H1 (cell line): Measurements from ENCODE around the gene VAMP4. TPM values are rescaled to one million over a fixed set of nuclear protein-coding genes. Genes with fewer than 3 reads are reported as not detected.

ENCODE experiments used
- CTCF ChIA-PET: fragments of 300-600 bp; sonication (Branson Sonifier 250); formaldehyde crosslinking; loops from one replicate; lab custom pipeline; 2021; ENCODE audit not compliant: partially characterized antibody; lab: Charles Lee
- POLR2A ChIA-PET: fragments of 300-600 bp; sonication (Branson Sonifier 250); formaldehyde crosslinking; loops from one replicate; lab custom pipeline; 2021; ENCODE audit warnings: inconsistent platforms; ENCODE audit not compliant: partially characterized antibody; lab: Charles Lee
- DNase-seq, 2 experiments: peaks; one replicate each; pipeline versions ENCODE4 v3.0.0 to v3.0.0-alpha.2; 2010 to 2022; ENCODE audit warnings: low spot score in 2 of 2, low read depth in 1 of 2, mixed read lengths in 1 of 2
- FAIRE-seq: peaks from 2 replicates; lab custom pipeline; 2011; peaks lifted over from hg19 to GRCh38; lab: Jason Lieb, UNC
- H2AFZ ChIP-seq: 2 replicates; pipeline ENCODE4 v1.8.1; 2012; ENCODE audit warnings: low read length, inconsistent platforms
- H2AK5ac ChIP-seq: 2 replicates; pipeline ENCODE4 v1.6.1; 2013; ENCODE audit warnings: low read depth, low read length
- H2BK120ac ChIP-seq: replicated peaks from 2 replicates; pipeline ENCODE3; 2013; ENCODE audit warnings: low read depth, low read length, inconsistent platforms
- H2BK12ac ChIP-seq: 2 replicates; pipeline ENCODE4 v1.6.1; 2013; ENCODE audit warnings: low read depth, low read length
- H2BK15ac ChIP-seq: 2 replicates; pipeline ENCODE4 v1.6.1; 2013; ENCODE audit warnings: low read length
- H2BK20ac ChIP-seq: 2 replicates; pipeline ENCODE4 v1.6.1; 2013; ENCODE audit warnings: low read length
- H2BK5ac ChIP-seq: 2 replicates; pipeline ENCODE4 v1.6.1; 2013; ENCODE audit warnings: low read depth, low read length
- H3K14ac ChIP-seq: 2 replicates; pipeline ENCODE4 v1.6.1; 2013; ENCODE audit warnings: inconsistent platforms; ENCODE audit not compliant: insufficient read length
- H3K18ac ChIP-seq: 2 replicates; pipeline ENCODE4 v1.6.1; 2013; ENCODE audit warnings: low read length; ENCODE audit errors: extremely low read depth
- H3K23ac ChIP-seq: 2 replicates; pipeline ENCODE4 v1.6.1; 2013; ENCODE audit warnings: inconsistent platforms; ENCODE audit not compliant: insufficient read length
- H3K23me2 ChIP-seq: 2 replicates; pipeline ENCODE4 v1.6.1; 2013; ENCODE audit warnings: low read depth, low read length
- H3K27ac ChIP-seq: 2 replicates; pipeline ENCODE4 v1.6.1; 2011; ENCODE audit warnings: low read depth, low read length, inconsistent platforms
- H3K27me3 ChIP-seq, 4 experiments: replicated peaks in 1 of 4; 1 replicate in 1 of 4; 2 replicates in 3 of 4; pipeline versions ENCODE4 v1.6.1 to v1.8.1; 2011 to 2013; ENCODE audit warnings: low read length in 3 of 4, mild to moderate bottlenecking in 3 of 4, inconsistent platforms in 2 of 4, mixed read lengths in 2 of 4, moderate library complexity in 1 of 4; ENCODE audit not compliant: control insufficient read depth in 3 of 4, insufficient read depth in 3 of 4; ENCODE audit errors: extremely low read depth in 1 of 4
- H3K36me3 ChIP-seq, 4 experiments: 2 replicates each; pipeline versions ENCODE4 v1.6.1 to v1.8.1; 2011 to 2013; ENCODE audit warnings: mild to moderate bottlenecking in 4 of 4, low read length in 3 of 4, moderate library complexity in 2 of 4, control low read depth in 1 of 4, inconsistent platforms in 1 of 4; ENCODE audit not compliant: insufficient read depth in 4 of 4, control insufficient read depth in 2 of 4
- H3K4ac ChIP-seq: replicated peaks from 2 replicates; pipeline ENCODE3; 2013; ENCODE audit warnings: low read length, low read depth, mixed read lengths, inconsistent platforms; ENCODE audit not compliant: insufficient read length
- H3K4me1 ChIP-seq, 4 experiments: replicated peaks in 1 of 4; 1 replicate in 1 of 4; 2 replicates in 3 of 4; pipeline versions ENCODE4 v1.6.1 to v1.8.1; 2011 to 2013; ENCODE audit warnings: low read length in 3 of 4, inconsistent platforms in 2 of 4, mixed read lengths in 1 of 4; ENCODE audit not compliant: insufficient read depth in 4 of 4, control insufficient read depth in 3 of 4
- H3K4me2 ChIP-seq, 2 experiments: 2 replicates each; pipeline versions ENCODE4 v1.6.1 to v1.8.1; 2011 to 2013; ENCODE audit warnings: low read depth in 2 of 2, low read length in 2 of 2, control low read depth in 1 of 2, inconsistent platforms in 1 of 2, mild to moderate bottlenecking in 1 of 2; ENCODE audit not compliant: insufficient read depth in 1 of 2
- H3K4me3 ChIP-seq, 4 experiments: fragments of 200-600, 300-600 bp in 1 of 4; sonication (generic), shearing (Covaris generic), sonication (Bioruptor Twin) in 1 of 4; 2 replicates each; pipeline versions ENCODE4 v1.5.1 to v1.8.1; 2011 to 2016; ENCODE audit warnings: low read length in 4 of 4, low read depth in 3 of 4, control low read depth in 2 of 4, inconsistent platforms in 2 of 4, mild to moderate bottlenecking in 2 of 4, mixed read lengths in 1 of 4, moderate library complexity in 1 of 4; ENCODE audit not compliant: insufficient read depth in 2 of 4; ENCODE audit errors: extremely low read depth in 1 of 4
- H3K56ac ChIP-seq: replicated peaks from 2 replicates; pipeline ENCODE3; 2013; ENCODE audit warnings: low read depth, mild to moderate bottlenecking, mixed read lengths, low read length, inconsistent platforms; ENCODE audit not compliant: insufficient read length
- H3K79me1 ChIP-seq: 2 replicates; pipeline ENCODE4 v1.6.1; 2013; ENCODE audit warnings: low read depth, low read length, control low read depth
- H3K79me2 ChIP-seq, 2 experiments: 2 replicates each; pipeline versions ENCODE4 v1.6.1 to v1.8.1; 2012 to 2013; ENCODE audit warnings: low read length in 2 of 2, mild to moderate bottlenecking in 2 of 2, inconsistent platforms in 1 of 2; ENCODE audit not compliant: insufficient read depth in 2 of 2, control insufficient read depth in 1 of 2
- H3K9ac ChIP-seq, 4 experiments: replicated peaks in 1 of 4; 1 replicate in 1 of 4; 2 replicates in 3 of 4; pipeline versions ENCODE4 v1.6.1 to v1.8.1; 2011 to 2013; ENCODE audit warnings: low read depth in 3 of 4, low read length in 3 of 4, control low read depth in 2 of 4, mild to moderate bottlenecking in 2 of 4, moderate library complexity in 2 of 4, inconsistent platforms in 1 of 4; ENCODE audit errors: extremely low read depth in 1 of 4
- H3K9me3 ChIP-seq, 2 experiments: 2 replicates each; pipeline versions ENCODE4 v1.6.1 to v1.8.1; 2012 to 2013; ENCODE audit warnings: mild to moderate bottlenecking in 2 of 2, moderate library complexity in 2 of 2, control low read depth in 1 of 2, inconsistent platforms in 1 of 2, low read depth in 1 of 2, low read length in 1 of 2, mixed read lengths in 1 of 2; ENCODE audit not compliant: insufficient read depth in 2 of 2
- H4K20me1 ChIP-seq, 2 experiments: replicated peaks in 1 of 2; 2 replicates each; pipeline versions ENCODE3 to v1.8.1; 2011 to 2013; ENCODE audit warnings: inconsistent platforms in 2 of 2, low read length in 2 of 2, mild to moderate bottlenecking in 1 of 2; ENCODE audit not compliant: insufficient read depth in 2 of 2, control insufficient read depth in 1 of 2
- H4K5ac ChIP-seq: 2 replicates; pipeline ENCODE4 v1.6.1; 2013; ENCODE audit warnings: low read length, low read depth, mixed read lengths, inconsistent platforms; ENCODE audit not compliant: insufficient read length
- H4K8ac ChIP-seq: 2 replicates; pipeline ENCODE4 v1.8.0; 2013; ENCODE audit warnings: mild to moderate bottlenecking, moderate library complexity, low read length, inconsistent platforms; ENCODE audit not compliant: insufficient read depth; ENCODE audit errors: extremely low read depth
- H4K91ac ChIP-seq: replicated peaks from 2 replicates; pipeline ENCODE3; 2013; ENCODE audit warnings: low read length, mixed read lengths, inconsistent platforms; ENCODE audit not compliant: insufficient read length
- ATF2 ChIP-seq: IDR thresholded peaks from 2 replicates; pipeline ENCODE4 v1.6.1; 2012; ENCODE audit warnings: low read length, inconsistent platforms
- CEBPB ChIP-seq: IDR thresholded peaks from 2 replicates; pipeline ENCODE4 v1.6.1; 2012; ENCODE audit warnings: low read depth, low read length
- CTBP2 ChIP-seq: IDR thresholded peaks from 2 replicates; pipeline ENCODE4 v1.7.0; 2011; ENCODE audit warnings: borderline replicate concordance, mild to moderate bottlenecking, moderate library complexity, mixed read lengths, low read length; ENCODE audit not compliant: insufficient read depth, insufficient read length
- EP300 ChIP-seq, 2 experiments: IDR thresholded peaks; 1 replicate in 1 of 2; 2 replicates in 1 of 2; pipeline ENCODE4 v1.6.1; 2011 to 2012; ENCODE audit warnings: low read depth in 2 of 2, low read length in 2 of 2, mild to moderate bottlenecking in 2 of 2, borderline replicate concordance in 1 of 2, inconsistent platforms in 1 of 2, moderate library complexity in 1 of 2
- EZH2 ChIP-seq: fragments of 200-600 bp; sonication (generic); IDR thresholded peaks from 2 replicates; pipeline ENCODE4 v1.7.1; 2012; ENCODE audit warnings: low read depth, mild to moderate bottlenecking, moderate library complexity, low read length, inconsistent platforms; ENCODE audit not compliant: severe bottlenecking
- FOSL1 ChIP-seq: IDR thresholded peaks from 2 replicates; pipeline ENCODE4 v1.6.1; 2011; ENCODE audit warnings: mild to moderate bottlenecking, low read depth, low read length, moderate library complexity; ENCODE audit not compliant: insufficient read depth
- HDAC6 ChIP-seq: IDR thresholded peaks from one replicate; pipeline ENCODE4 v1.7.1; 2012; ENCODE audit warnings: low read depth, mild to moderate bottlenecking, inconsistent platforms, low read length, moderate library complexity
- JUN ChIP-seq: IDR thresholded peaks from 2 replicates; pipeline ENCODE4 v1.6.1; 2011; ENCODE audit warnings: low read depth, mild to moderate bottlenecking, improper control_type of control experiment, low read length
- KDM4A ChIP-seq: IDR thresholded peaks from one replicate; pipeline ENCODE4 v1.7.1; 2012; ENCODE audit warnings: low read depth, mild to moderate bottlenecking, moderate library complexity, low read length, inconsistent platforms; ENCODE audit not compliant: severe bottlenecking
- RFX5 ChIP-seq: IDR thresholded peaks from 2 replicates; pipeline ENCODE4 v1.6.1; 2011; ENCODE audit warnings: low read depth, low read length, improper control_type of control experiment, borderline replicate concordance
- RXRA ChIP-seq: IDR thresholded peaks from 2 replicates; pipeline ENCODE4 v1.6.1; 2011; ENCODE audit warnings: low read depth, mild to moderate bottlenecking, low read length, moderate library complexity; ENCODE audit not compliant: insufficient read depth
- SP4 ChIP-seq: IDR thresholded peaks from 2 replicates; pipeline ENCODE4 v1.6.1; 2012; ENCODE audit warnings: low read length, inconsistent platforms
- WGBS, 2 experiments: shearing (Covaris generic) in 1 of 2; methylation state at CpG; one replicate each; pipeline versions ENCODE4 v1.1.6 to v1.1.7; 2013 to 2015; ENCODE audit warnings: low lambda C conversion rate in 2 of 2, mixed read lengths in 2 of 2, inconsistent platforms in 1 of 2, low coverage in 1 of 2, missing lambda C conversion rate in 1 of 2; ENCODE audit not compliant: insufficient replicate concordance in 2 of 2, insufficient coverage in 1 of 2, insufficient read length in 1 of 2; ENCODE audit errors: extremely low coverage in 1 of 2, missing lambda C conversion rate in 1 of 2; 5-methylcytosine and 5-hydroxymethylcytosine counted together
- polyA plus RNA-seq, 7 experiments: library from polyadenylated mRNA; depleted of rRNA in 3 of 7; stranded (reverse) in 5 of 7; unstranded in 2 of 7; fragments of >200 nt in 5 of 7; fragments of 200-250 nt in 2 of 7; gene quantifications; 1 replicate in 5 of 7; 2 replicates in 1 of 7; 4 replicates in 1 of 7; pipeline versions ENCODE4 v1.2.1 to v1.2.3, GENCODE V29; 2011 to 2013; ENCODE audit warnings: missing spikeins in 2 of 7, mixed read lengths in 2 of 7
- total RNA-seq: library from RNA; stranded (reverse); fragmentation: NEBNext Ultra II Directional; extraction: Animal tissue kit (Norgen Biotek cat#: 25700); gene quantifications from 2 replicates; pipeline ENCODE4 v1.2.1, GENCODE V29; 2021

Gene VAMP4
- total and polyA plus RNA-seq, 2 of the 8 experiments (the other 6 are each of a cell fraction or from before 2014, with no cell fraction given): 1.6 to 13.9 TPM

GRCh38 chr1:171655746-171656116 is 86.1 kb downstream of the VAMP4 start:
- no peak for FAIRE-seq
- no peak overlapping the region for H3K56ac ChIP-seq
- H3K27me3 ChIP-seq: no peaks in the 10 kb centered on the region
- no peak overlapping the region for H2BK120ac ChIP-seq
- H4K5ac ChIP-seq: no peak overlapping the region
- H4K20me1 ChIP-seq: no peaks in the 10 kb centered on the region
- H3K14ac ChIP-seq: no peak overlapping the region
- H2BK5ac ChIP-seq: no peak overlapping the region
- no peak overlapping the region for H3K4me2 ChIP-seq
- no peaks in the 10 kb centered on the region for H3K36me3 ChIP-seq
- no peaks in the 10 kb centered on the region for H3K79me2 ChIP-seq
- H2BK20ac ChIP-seq: no peak overlapping the region
- no peak overlapping the region for H2AK5ac ChIP-seq
- H2AFZ ChIP-seq: no peak overlapping the region
- no peak overlapping the region for H3K4me3 ChIP-seq
- no peaks in the 10 kb centered on the region for H3K9me3 ChIP-seq
- no peak overlapping the region for H3K23ac ChIP-seq
- H2BK12ac ChIP-seq: no peak overlapping the region
- CTCF ChIA-PET: interaction anchor here (0.8 to 9.7 kb wide), 19 partner anchors 12 to 1919 kb away, joined by 3 to 143 read pairs (median 4); partner anchors contain the start of gene FMO4
- H3K4me1 ChIP-seq: peaks cover 0 to 5% (median 0%) of the 10 kb centered on the region in 4 experiments; a peak in 1 of 7 replicates
- no peak for DNase-seq
- POLR2A ChIA-PET: interaction anchor here (0.7 to 1.7 kb wide), 3 partner anchors 10 to 14 kb away, joined by 3 to 7 read pairs (median 4); no protein-coding TSS in a partner anchor
- H3K4ac ChIP-seq: no peak overlapping the region
- H4K91ac ChIP-seq: no peak overlapping the region
- H3K27ac ChIP-seq: no peak overlapping the region
- H3K79me1 ChIP-seq: no peaks in the 10 kb centered on the region
- H3K23me2 ChIP-seq: no peaks in the 10 kb centered on the region
- H3K9ac ChIP-seq: no peak overlapping the region
- 77% methylated on average over 6 of the region's 6 CpGs; no CpG with 5 or more reads in 1 of the 2 experiments for WGBS, 2 experiments
- no peak overlapping the region for H3K18ac ChIP-seq
- H2BK15ac ChIP-seq: no peak overlapping the region
- no peak overlapping the region for H4K8ac ChIP-seq
- TF ChIP-seq CTBP2 (no peak), RFX5 (no peak), FOSL1 (no peak), SP4 (no peak), HDAC6 (no peak), RXRA (no peak), EZH2 (no peak), CEBPB (no peak), EP300 (IDR thresholded peaks at IDR 0.05; ENCODE audit: borderline replicate concordance in 1 of 2, low read depth in 2 of 2, low read length in 2 of 2) (no peak), JUN (no peak), KDM4A (no peak), ATF2 (no peak)
